IMR-90 (cell line): Measurements from ENCODE around the gene EIF4H. TPM values are rescaled to one million over a fixed set of nuclear protein-coding genes. Genes with fewer than 3 reads are reported as not detected.
A peak's percentile ranks its signal among the peaks of the same experiment; 100 is the strongest.

Source experiments
- ATAC-seq: fragments of 200-7000 bp; cut with Tn5 transposase; 2 replicates; pipeline ENCODE4 v1.9.1; 2020; ENCODE audit warnings: low read depth, mild to moderate bottlenecking, moderate library complexity
- BruUV-seq: library from RNA; stranded (reverse); fragments of 400-500 nt; replicated peaks from 2 replicates; lab custom pipeline; 2021; lab: Mats Ljungman, UMichigan
- CTCF ChIA-PET: fragments of 300-600 bp; formaldehyde crosslinking; extraction: SDS; loops from one replicate; lab custom pipeline; 2021; ENCODE audit warnings: antibody characterized with exemption; lab: Yijun Ruan, JAX
- POLR2A ChIA-PET: fragments of 300-600 bp; sonication (Branson Sonifier 250); formaldehyde crosslinking; loops from one replicate; lab custom pipeline; 2022; ENCODE audit warnings: antibody characterized with exemption; ENCODE audit not compliant: unreplicated experiment; lab: Charles Lee
- DNase-seq: peaks from one replicate; pipeline ENCODE4 v3.0.0; 2013
- H2AFZ ChIP-seq: replicated peaks from 2 replicates; pipeline ENCODE3; 2013; ENCODE audit warnings: low read length, mild to moderate bottlenecking; ENCODE audit not compliant: poor library complexity
- H2AK5ac ChIP-seq: 2 replicates; pipeline ENCODE4 v1.6.1; 2013; ENCODE audit warnings: low read depth, low read length, inconsistent platforms
- H2AK9ac ChIP-seq: replicated peaks from 2 replicates; pipeline ENCODE3; 2013; ENCODE audit warnings: mild to moderate bottlenecking, low read depth, low read length, moderate library complexity; ENCODE audit not compliant: poor library complexity
- H2BK120ac ChIP-seq: 2 replicates; pipeline ENCODE4 v1.6.1; 2013; ENCODE audit warnings: low read depth, low read length, inconsistent platforms
- H2BK15ac ChIP-seq: 3 replicates; pipeline ENCODE4 v1.6.1; 2013; ENCODE audit warnings: low read depth, low read length, inconsistent platforms
- H2BK20ac ChIP-seq: 2 replicates; pipeline ENCODE4 v1.6.1; 2013; ENCODE audit warnings: low read depth, mild to moderate bottlenecking, inconsistent platforms, low read length, moderate library complexity
- H2BK5ac ChIP-seq: 2 replicates; pipeline ENCODE4 v1.6.1; 2013; ENCODE audit warnings: mild to moderate bottlenecking, low read depth, low read length, inconsistent platforms; ENCODE audit not compliant: poor library complexity, severe bottlenecking
- H3K14ac ChIP-seq: replicated peaks from 2 replicates; pipeline ENCODE4 v1.6.1; 2013; ENCODE audit warnings: low read depth, low read length, inconsistent platforms
- H3K18ac ChIP-seq: 2 replicates; pipeline ENCODE4 v1.6.1; 2013; ENCODE audit warnings: low read depth, low read length, control low read depth
- H3K23ac ChIP-seq: 2 replicates; pipeline ENCODE4 v1.6.1; 2013; ENCODE audit warnings: low read depth, low read length, inconsistent platforms
- H3K27ac ChIP-seq: 2 replicates; pipeline ENCODE4 v1.5.1; 2013; ENCODE audit warnings: mild to moderate bottlenecking, control low read depth, low read length; ENCODE audit not compliant: insufficient read depth
- H3K27me3 ChIP-seq: 2 replicates; pipeline ENCODE4 v1.6.1; 2013; ENCODE audit warnings: low read length; ENCODE audit not compliant: control insufficient read depth, insufficient read depth
- H3K36me3 ChIP-seq: 2 replicates; pipeline ENCODE4 v1.6.1; 2013; ENCODE audit warnings: low read length, mixed read lengths; ENCODE audit not compliant: control insufficient read depth, insufficient read depth
- H3K4ac ChIP-seq: 2 replicates; pipeline ENCODE4 v1.6.1; 2013; ENCODE audit warnings: low read depth, low read length, inconsistent platforms
- H3K4me1 ChIP-seq: 2 replicates; pipeline ENCODE4 v1.6.1; 2013; ENCODE audit warnings: low read length, mixed read lengths; ENCODE audit not compliant: control insufficient read depth, insufficient read depth
- H3K4me2 ChIP-seq: 2 replicates; pipeline ENCODE4 v1.6.1; 2013; ENCODE audit warnings: low read depth, mild to moderate bottlenecking, control low read depth, low read length, moderate library complexity
- H3K4me3 ChIP-seq: 2 replicates; pipeline ENCODE4 v1.5.1; 2013; ENCODE audit warnings: low read depth, mild to moderate bottlenecking, control low read depth, low read length, moderate library complexity; ENCODE audit not compliant: insufficient read depth
- H3K56ac ChIP-seq: 2 replicates; pipeline ENCODE4 v1.6.1; 2013; ENCODE audit warnings: low read length, inconsistent platforms; ENCODE audit not compliant: insufficient read depth; ENCODE audit errors: extremely low read depth
- H3K79me1 ChIP-seq, 2 experiments: 2 replicates each; pipeline ENCODE4 v1.6.1; 2013; ENCODE audit warnings: low read length in 2 of 2, inconsistent platforms in 1 of 2, low read depth in 1 of 2
- H3K9ac ChIP-seq: 2 replicates; pipeline ENCODE4 v1.6.1; 2013; ENCODE audit warnings: low read depth, low read length, control low read depth
- H3K9me1 ChIP-seq: 2 replicates; pipeline ENCODE4 v1.6.1; 2013; ENCODE audit warnings: low read length, inconsistent platforms; ENCODE audit not compliant: insufficient read depth
- H3K9me3 ChIP-seq: 2 replicates; pipeline ENCODE4 v1.6.1; 2013; ENCODE audit warnings: low read length; ENCODE audit not compliant: control insufficient read depth, insufficient read depth
- H4K20me1 ChIP-seq: 2 replicates; pipeline ENCODE4 v1.6.1; 2013; ENCODE audit warnings: low read length, inconsistent platforms; ENCODE audit not compliant: insufficient read depth
- H4K5ac ChIP-seq: 2 replicates; pipeline ENCODE4 v1.6.1; 2013; ENCODE audit warnings: mild to moderate bottlenecking, low read depth, low read length, control low read depth
- H4K8ac ChIP-seq, 2 experiments: 2 replicates each; pipeline ENCODE4 v1.6.1; 2013; ENCODE audit warnings: low read depth in 2 of 2, low read length in 2 of 2, control low read depth in 1 of 2, inconsistent platforms in 1 of 2
- H4K91ac ChIP-seq: 2 replicates; pipeline ENCODE4 v1.6.1; 2013; ENCODE audit warnings: low read depth, low read length, inconsistent platforms; ENCODE audit not compliant: insufficient read depth
- BHLHE40 ChIP-seq: fragments of 150-350 bp; IDR thresholded peaks from 2 replicates; pipeline ENCODE4 v1.6.1; 2016; ENCODE audit warnings: mild to moderate bottlenecking, low read depth, low read length
- CEBPB ChIP-seq: IDR thresholded peaks from 2 replicates; pipeline ENCODE4 v1.6.1; 2012; ENCODE audit warnings: low read depth, low read length, improper control_type of control experiment
- CHD1 ChIP-seq: IDR thresholded peaks from 2 replicates; pipeline ENCODE4 v1.6.1; 2012; ENCODE audit warnings: low read depth, low read length, improper control_type of control experiment
- CTCF ChIP-seq: conservative IDR thresholded peaks from 2 replicates; pipeline ENCODE4 v1.5.1; 2012; ENCODE audit warnings: mild to moderate bottlenecking, low read depth, low read length, improper control_type of control experiment
- ELK1 ChIP-seq: fragments of 150-350 bp; IDR thresholded peaks from 2 replicates; pipeline ENCODE4 v1.6.1; 2016; ENCODE audit warnings: low read depth, mild to moderate bottlenecking, low read length, moderate library complexity, borderline replicate concordance
- POLR2A ChIP-seq: IDR thresholded peaks from 2 replicates; pipeline ENCODE4 v1.6.1; 2012; ENCODE audit warnings: mild to moderate bottlenecking, low read depth, low read length
- RAD21 ChIP-seq: IDR thresholded peaks from 2 replicates; pipeline ENCODE4 v1.6.1; 2012; ENCODE audit warnings: low read length, improper control_type of control experiment
- USF2 ChIP-seq: fragments of 150-350 bp; IDR thresholded peaks from 2 replicates; pipeline ENCODE4 v1.6.1; 2017; ENCODE audit warnings: mild to moderate bottlenecking, antibody characterized with exemption, low read length, low read depth
- WGBS, 2 experiments: methylation state at CpG; one replicate each; pipeline versions ENCODE4 v1.1.5 to v1.1.7; 2013; ENCODE audit warnings: missing lambda C conversion rate in 2 of 2; ENCODE audit not compliant: insufficient read length in 1 of 2; ENCODE audit errors: extremely low coverage in 2 of 2; 5-methylcytosine and 5-hydroxymethylcytosine counted together
- dilution Hi-C: fragments of 300-500 bp; cut with HindIII; formaldehyde crosslinking; loops from one replicate; pipeline ENCODE4 v1.14.3; 2018; ENCODE audit warnings: low sequenced_read_pairs; ENCODE audit not compliant: unreplicated experiment
- in situ Hi-C: fragments of 300-500 bp; cut with MboI; formaldehyde crosslinking; loops from 3 replicates; pipeline ENCODE4 v1.14.3; 2019; ENCODE audit warnings: low sequenced_read_pairs, inconsistent platforms, mixed read lengths
- intact Hi-C: fragments of 100-400 bp; cut with micrococcal nuclease; formaldehyde crosslinking; loops from 2 replicates; pipeline ENCODE4 v1.10.0; 2022
- polyA plus RNA-seq, 3 experiments: library from polyadenylated mRNA; depleted of rRNA; stranded (reverse); fragments of >200 nt; gene quantifications; 2 replicates each; pipeline ENCODE4 v1.2.3, GENCODE V29; 2012; ENCODE audit warnings: low replicate concordance in 1 of 3
- total RNA-seq: library from RNA; depleted of rRNA; stranded (reverse); fragments of >200 nt; gene quantifications from 2 replicates; pipeline ENCODE4 v1.2.3, GENCODE V29; 2012

EIF4H gene
- total and polyA plus RNA-seq, 2 of the 4 experiments (the other 2 are of a cell fraction): 241 to 321 TPM

- H3K56ac ChIP-seq: no peak overlapping the region
- no peak overlapping the region for H2BK5ac ChIP-seq
- no peak overlapping the region for H4K8ac ChIP-seq
- no peaks in the 10 kb centered on the region for H3K9me3 ChIP-seq
- no peaks in the 10 kb centered on the region for H3K4me1 ChIP-seq
- H4K20me1 ChIP-seq: 0 out of 2 replicates have a peak, but pooled peaks cover 3% of the 10 kb centered on the region
- H3K27ac ChIP-seq: no peak overlapping the region
- TF ChIP-seq CHD1: no peak
- no peak for TF ChIP-seq ELK1
- TF ChIP-seq CTCF: no peak
- TF ChIP-seq USF2: no peak
- no peak for TF ChIP-seq RAD21
- TF ChIP-seq POLR2A: no peak
- TF ChIP-seq BHLHE40: no peak
- TF ChIP-seq CEBPB: no peak
- no peak overlapping the region for H4K5ac ChIP-seq
- in situ Hi-C loops (loop anchor here (10.0 to 25.0 kb wide), 2 partner anchors 339 to 358 kb away; partner anchors contain the start of gene TMEM270), dilution Hi-C loops (no loop called here), intact Hi-C loops (loop anchor here (1.0 kb wide), 2 partner anchors 136 to 338 kb away; no protein-coding TSS in a partner anchor)
- H3K4me2 ChIP-seq: no peak overlapping the region
- H3K4ac ChIP-seq: no peak overlapping the region
- no peaks in the 10 kb centered on the region for H3K36me3 ChIP-seq
- POLR2A ChIA-PET: no interaction called here
- H3K9ac ChIP-seq: no peak overlapping the region
- no CpG with 5 or more reads among the region's 1 CpG for WGBS, 2 experiments
- H3K4me3 ChIP-seq: no peak overlapping the region
- no peak overlapping the region for H3K18ac ChIP-seq
- H3K9me1 ChIP-seq: no peaks in the 10 kb centered on the region
- no peak overlapping the region for H3K23ac ChIP-seq
- no peak for ATAC-seq
- H2BK20ac ChIP-seq: no peak overlapping the region
- no peak for DNase-seq
- H3K14ac ChIP-seq: no peak overlapping the region
- H4K91ac ChIP-seq: no peak overlapping the region
- CTCF ChIA-PET: interaction anchor here (0.7 to 1.1 kb wide), 2 partner anchors 125 to 133 kb away, joined by 3 to 5 read pairs; no protein-coding TSS in a partner anchor
- H2BK120ac ChIP-seq: no peak overlapping the region
- H2BK15ac ChIP-seq: no peak overlapping the region
- H2AK5ac ChIP-seq: peak overlapping the region; percentile 50; the same call in 1 of the 2 replicates
- no peak overlapping the region for H2AFZ ChIP-seq
- no peaks in the 10 kb centered on the region for H3K27me3 ChIP-seq
- H3K79me1 ChIP-seq: peaks cover 0 to 3% of the 10 kb centered on the region in 2 experiments; a peak in 1 of 4 replicates
- no TSS peak for BruUV-seq
- no peak overlapping the region for H2AK9ac ChIP-seq
Observed at GRCh38 chr7:74203956-74204618, 29.9 kb downstream of the EIF4H start.
